Bronchial epithelial cell (primary cell): ENCODE results near the gene FSIP1. TPM values are rescaled to one million over a fixed set of nuclear protein-coding genes. Genes with fewer than 3 reads are reported as not detected.

Experiments used
- DNase-seq: peaks from one replicate; pipeline ENCODE4 v3.0.0-alpha.2; 2010; ENCODE audit warnings: low read depth
- FAIRE-seq: peaks from 2 replicates; lab custom pipeline; 2011; peaks lifted over from hg19 to GRCh38; lab: Jason Lieb, UNC
- H3K27me3 ChIP-seq: 2 replicates; pipeline ENCODE4 v1.5.1; 2011; ENCODE audit warnings: low read length; ENCODE audit not compliant: control insufficient read depth, insufficient read depth
- H3K36me3 ChIP-seq: 2 replicates; pipeline ENCODE4 v1.5.1; 2011; ENCODE audit warnings: low read length; ENCODE audit not compliant: control insufficient read depth, insufficient read depth
- H3K4me3 ChIP-seq: 2 replicates; pipeline ENCODE4 v1.5.1; 2011; ENCODE audit warnings: mild to moderate bottlenecking, low read depth, low read length, control low read depth
- CTCF ChIP-seq: IDR thresholded peaks from 2 replicates; pipeline ENCODE4 v1.5.1; 2011; ENCODE audit warnings: mild to moderate bottlenecking, moderate library complexity, low read length, control low read depth, inconsistent platforms; ENCODE audit not compliant: insufficient read depth, severe bottlenecking
- total RNA-seq: library from RNA; depleted of rRNA; stranded (reverse); fragments of >200 nt; gene quantifications from 2 replicates; pipeline ENCODE4 v1.2.1, GENCODE V29; 2014

Gene FSIP1
- total RNA-seq, result 9.5 and 28.8 TPM in 2 replicates

- Histone ChIP-seq H3K36me3 (no peaks in the 10 kb centered on the region), H3K27me3 (no peaks in the 10 kb centered on the region), H3K4me3 (peak within 1 kb of the TSS; percentile 62)
- no peak for FAIRE-seq
- peak; percentile 86 for DNase-seq
- no peak for TF ChIP-seq CTCF
Observed at GRCh38 chr15:39782441-39783138, at the start of gene FSIP1. Gene FSIP1, minus strand, starts transcription at chr15:39782841. Its CDS starts 6,317 bp downstream, at chr15:39776524.

GRCh38 chr15:39830166-39830565, 47.5 kb upstream of the FSIP1 start:
- FAIRE-seq, result no peak

GRCh38 chr15:39828374-39828931, 45.8 kb upstream of the FSIP1 start:
- FAIRE-seq, result no peak

More at GRCh38 chr15:39830166-39830565, 47.5 kb upstream of the FSIP1 start:
- TF ChIP-seq CTCF, result no peak
- Histone ChIP-seq H3K4me3 (no peak overlapping the region), H3K36me3 (no peaks in the 10 kb centered on the region), H3K27me3 (no peaks in the 10 kb centered on the region)
- no peak for DNase-seq

GRCh38 chr15:39826975-39827374, 44.3 kb upstream of the FSIP1 start:
- TF ChIP-seq CTCF, result no peak
- no peak for DNase-seq
- Histone ChIP-seq H3K4me3 (no peak overlapping the region), H3K27me3 (no peaks in the 10 kb centered on the region), H3K36me3 (no peaks in the 10 kb centered on the region)
- FAIRE-seq, result no peak

More at GRCh38 chr15:39828374-39828931, 45.8 kb upstream of the FSIP1 start:
- DNase-seq, result peak; percentile 22
- Histone ChIP-seq H3K27me3 (no peaks in the 10 kb centered on the region), H3K4me3 (no peak overlapping the region), H3K36me3 (no peaks in the 10 kb centered on the region)
- TF ChIP-seq CTCF, result no peak

GRCh38 chr15:39823634-39824033, 41.0 kb upstream of the FSIP1 start:
- Histone ChIP-seq H3K4me3 (no peak overlapping the region), H3K36me3 (no peaks in the 10 kb centered on the region), H3K27me3 (no peaks in the 10 kb centered on the region)
- TF ChIP-seq CTCF, result no peak
- DNase-seq, result peak; percentile 15
- peak; percentile 52 for FAIRE-seq
